Panc1 (cell line): ENCODE measurements around the gene PLCD1. TPM values are rescaled to one million over a fixed set of nuclear protein-coding genes. Genes with fewer than 3 reads are reported as not detected.

Experiments used
- ATAC-seq: fragments of 200-7000 bp; cut with Tn5 transposase; 2 replicates; pipeline ENCODE4 v1.9.1; 2020; ENCODE audit warnings: mild to moderate bottlenecking, moderate library complexity
- BruUV-seq: library from RNA; stranded (reverse); fragments of 400-500 nt; replicated peaks from 2 replicates; lab custom pipeline; 2021; lab: Mats Ljungman, UMichigan
- CTCF ChIA-PET: fragments of 300-600 bp; sonication (Branson Sonifier 250); formaldehyde crosslinking; loops from one replicate; lab custom pipeline; 2022; ENCODE audit warnings: antibody characterized with exemption; lab: Charles Lee
- POLR2A ChIA-PET: fragments of 300-600 bp; sonication (Branson Sonifier 250); formaldehyde crosslinking; loops from one replicate; lab custom pipeline; 2022; ENCODE audit warnings: antibody characterized with exemption; lab: Charles Lee
- DNase-seq: peaks from one replicate; pipeline ENCODE4 v3.0.0-alpha.2; 2010; ENCODE audit warnings: low read depth, low spot score
- H3K27ac ChIP-seq: 2 replicates; pipeline ENCODE4 v1.5.1; 2011; ENCODE audit warnings: mild to moderate bottlenecking, low read length, inconsistent platforms
- H3K27me3 ChIP-seq: fragments of 200-500 bp; sonication (Bioruptor generic); 2 replicates; pipeline ENCODE4 v1.6.0; 2014; ENCODE audit warnings: low read length, inconsistent platforms; ENCODE audit not compliant: control insufficient read depth, insufficient read depth
- H3K36me3 ChIP-seq: fragments of 200-500 bp; sonication (Bioruptor generic); 2 replicates; pipeline ENCODE4 v1.5.1; 2014; ENCODE audit warnings: inconsistent platforms, mild to moderate bottlenecking, low read length, moderate library complexity; ENCODE audit not compliant: control insufficient read depth, insufficient read depth
- H3K4me1 ChIP-seq: 2 replicates; pipeline ENCODE4 v1.5.1; 2011; ENCODE audit warnings: inconsistent platforms, mild to moderate bottlenecking, low read length, moderate library complexity; ENCODE audit not compliant: control insufficient read depth, insufficient read depth
- H3K4me3 ChIP-seq, 2 experiments: 2 replicates each; pipeline ENCODE4 v1.5.1; 2011 to 2012; ENCODE audit warnings: low read depth in 2 of 2, low read length in 2 of 2, mild to moderate bottlenecking in 2 of 2, inconsistent platforms in 1 of 2, moderate library complexity in 1 of 2
- H3K9me3 ChIP-seq: fragments of 200-500 bp; sonication (Bioruptor generic); 2 replicates; pipeline ENCODE4 v1.5.1; 2014; ENCODE audit warnings: low read depth, mild to moderate bottlenecking, inconsistent platforms, low read length, moderate library complexity; ENCODE audit not compliant: control insufficient read depth, insufficient read depth
- POLR2AphosphoS5 ChIP-seq: IDR thresholded peaks from 2 replicates; pipeline ENCODE4 v1.6.1; 2012; ENCODE audit warnings: mild to moderate bottlenecking, low read depth, low read length, moderate library complexity
- REST ChIP-seq, 2 experiments: IDR thresholded peaks; 2 replicates each; pipeline ENCODE4 v1.6.1; 2011 to 2012; ENCODE audit warnings: low read depth in 2 of 2, control low read depth in 1 of 2, low read length in 1 of 2, mild to moderate bottlenecking in 1 of 2, moderate library complexity in 1 of 2; ENCODE audit not compliant: insufficient read depth in 1 of 2
- SIN3A ChIP-seq: IDR thresholded peaks from 2 replicates; pipeline ENCODE4 v1.6.1; 2012; ENCODE audit warnings: low read depth, mild to moderate bottlenecking, low read length, moderate library complexity, borderline replicate concordance; ENCODE audit not compliant: insufficient read depth
- TCF7L2 ChIP-seq: IDR thresholded peaks from 2 replicates; pipeline ENCODE4 v1.6.1; 2011; ENCODE audit warnings: mild to moderate bottlenecking, low read depth, low read length, inconsistent platforms
- in situ Hi-C: cut with HindIII; loops from 2 replicates; pipeline ENCODE4 v1.10.0; 2016; ENCODE audit warnings: low sequenced_read_pairs, low pct_unique_long_range_greater_than_20kb
- intact Hi-C: fragments of 100-400 bp; cut with micrococcal nuclease; formaldehyde crosslinking; loops from one replicate; pipeline ENCODE4 v1.10.0; 2022; ENCODE audit not compliant: unreplicated experiment
- total RNA-seq: library from RNA; stranded (reverse); gene quantifications from one replicate; pipeline ENCODE4 v1.2.1, GENCODE V29; 2021; ENCODE audit not compliant: unreplicated experiment
- TF ChIP-seq, protein P1 (sequence below): fragments of 450-650 bp; IDR thresholded peaks from 2 replicates; pipeline ENCODE4 v1.5.1; 2017; ENCODE audit warnings: mild to moderate bottlenecking

The PLCD1 gene
- total RNA-seq, 1 experiment from 2014 or later: 1.8 TPM

GRCh38 chr3:37968199-37968598 lies 61.2 kb downstream of the PLCD1 start:
- ATAC-seq: no peak
- Histone ChIP-seq H3K36me3 (no peaks in the 10 kb centered on the region), H3K4me1 (no peaks in the 10 kb centered on the region), H3K4me3 (no peak overlapping the region), H3K27ac (no peak overlapping the region), H3K9me3 (no peaks in the 10 kb centered on the region), H3K27me3 (no peaks in the 10 kb centered on the region)
- CTCF ChIA-PET: interaction anchor here (0.7 to 3.1 kb wide), 2 partner anchors 79 to 112 kb away, joined by 3 to 13 read pairs; no protein-coding TSS in a partner anchor
- intact Hi-C loops (no loop called here), in situ Hi-C loops (no loop called here)
- DNase-seq: no peak
- TF ChIP-seq TCF7L2 (no peak), REST (IDR thresholded peaks at IDR 0.05; ENCODE audit: insufficient read depth in 1 of 2, low read depth in 2 of 2, low read length in 1 of 2) (no peak), SIN3A (no peak), POLR2AphosphoS5 (no peak)
- TF ChIP-seq, protein P1, sequence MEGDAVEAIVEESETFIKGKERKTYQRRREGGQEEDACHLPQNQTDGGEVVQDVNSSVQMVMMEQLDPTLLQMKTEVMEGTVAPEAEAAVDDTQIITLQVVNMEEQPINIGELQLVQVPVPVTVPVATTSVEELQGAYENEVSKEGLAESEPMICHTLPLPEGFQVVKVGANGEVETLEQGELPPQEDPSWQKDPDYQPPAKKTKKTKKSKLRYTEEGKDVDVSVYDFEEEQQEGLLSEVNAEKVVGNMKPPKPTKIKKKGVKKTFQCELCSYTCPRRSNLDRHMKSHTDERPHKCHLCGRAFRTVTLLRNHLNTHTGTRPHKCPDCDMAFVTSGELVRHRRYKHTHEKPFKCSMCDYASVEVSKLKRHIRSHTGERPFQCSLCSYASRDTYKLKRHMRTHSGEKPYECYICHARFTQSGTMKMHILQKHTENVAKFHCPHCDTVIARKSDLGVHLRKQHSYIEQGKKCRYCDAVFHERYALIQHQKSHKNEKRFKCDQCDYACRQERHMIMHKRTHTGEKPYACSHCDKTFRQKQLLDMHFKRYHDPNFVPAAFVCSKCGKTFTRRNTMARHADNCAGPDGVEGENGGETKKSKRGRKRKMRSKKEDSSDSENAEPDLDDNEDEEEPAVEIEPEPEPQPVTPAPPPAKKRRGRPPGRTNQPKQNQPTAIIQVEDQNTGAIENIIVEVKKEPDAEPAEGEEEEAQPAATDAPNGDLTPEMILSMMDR: no peak
- POLR2A ChIA-PET: no interaction called here
- no TSS peak for BruUV-seq

DNA sequence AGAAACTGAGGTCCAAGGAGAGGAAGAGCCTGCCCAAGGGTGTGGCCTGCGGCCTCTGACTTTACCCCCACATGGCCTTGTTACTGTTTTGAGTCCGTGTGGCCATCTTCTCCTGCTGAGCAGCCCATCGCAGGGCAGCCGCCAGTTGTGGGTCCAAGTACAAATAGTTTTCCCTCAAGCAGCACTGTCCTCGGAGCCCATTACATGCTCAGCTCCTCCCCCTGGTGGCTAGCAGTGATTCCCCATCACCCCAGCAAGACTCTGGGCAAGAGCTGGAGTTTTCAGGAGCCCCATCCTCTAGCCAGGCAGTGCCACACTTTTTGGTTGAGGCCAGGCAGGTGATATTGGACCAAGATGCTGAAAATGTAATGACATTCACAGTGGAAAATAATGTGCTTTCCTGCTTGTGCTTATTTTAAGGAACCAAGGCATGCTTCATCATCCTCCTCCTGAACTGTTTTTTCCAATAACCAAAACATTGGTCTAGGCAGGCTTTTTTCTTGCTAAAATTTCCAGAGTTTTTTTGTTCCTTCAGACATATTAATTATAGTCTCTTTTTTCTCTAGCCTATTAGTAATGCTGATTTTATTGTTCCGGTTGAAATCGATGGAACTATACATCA lies 62.1 kb downstream of the PLCD1 start:
- no peak overlapping the region for H3K27ac ChIP-seq
- H3K4me1 ChIP-seq: no peaks in the 10 kb centered on the region
- H3K27me3 ChIP-seq: no peaks in the 10 kb centered on the region
- intact Hi-C loops: loop anchor here (1.0 kb wide), 1 partner anchor 112 kb away; no protein-coding TSS in a partner anchor
- DNase-seq: peak; percentile 33
- no TSS peak for BruUV-seq
- CTCF ChIA-PET: interaction anchor here (0.7 to 3.1 kb wide), 2 partner anchors 78 to 112 kb away, joined by 3 to 13 read pairs; no protein-coding TSS in a partner anchor
- TF ChIP-seq SIN3A (no peak), POLR2AphosphoS5 (no peak), REST (IDR thresholded peaks at IDR 0.05; ENCODE audit: insufficient read depth in 1 of 2, low read depth in 2 of 2, low read length in 1 of 2) (no peak), TCF7L2 (no peak)
- TF ChIP-seq, protein P1: peak; percentile 80
- no peak overlapping the region for H3K4me3 ChIP-seq
- no peaks in the 10 kb centered on the region for H3K9me3 ChIP-seq
- peak; percentile 96 for ATAC-seq
- POLR2A ChIA-PET: no interaction called here
- H3K36me3 ChIP-seq: no peaks in the 10 kb centered on the region
- in situ Hi-C loops: no loop called here
